Type B pancreatic cell (in vitro differentiated cells): Measurements from ENCODE around the gene BEND3. TPM values are rescaled to one million over a fixed set of nuclear protein-coding genes. Genes with fewer than 3 reads are reported as not detected.

Source experiments
- DNase-seq: peaks from one replicate; pipeline ENCODE4 v3.0.0; 2021; ENCODE audit warnings: mixed read lengths; ENCODE audit not compliant: unreplicated experiment; ENCODE audit errors: extremely low spot score
- H3K27ac Mint-ChIP-seq: 2 replicates; pipeline ENCODE4 v1.8.0; 2021; ENCODE audit warnings: mild to moderate bottlenecking, mixed read lengths
- H3K27me3 Mint-ChIP-seq: 2 replicates; pipeline ENCODE4 v1.8.0; 2021; ENCODE audit warnings: mixed read lengths
- H3K36me3 Mint-ChIP-seq: 2 replicates; pipeline ENCODE4 v1.8.0; 2021; ENCODE audit warnings: mixed read lengths
- H3K4me1 Mint-ChIP-seq: one replicate; pipeline ENCODE4 v1.8.0; 2021; ENCODE audit warnings: mixed read lengths; ENCODE audit not compliant: unreplicated experiment
- H3K4me3 Mint-ChIP-seq: 2 replicates; pipeline ENCODE4 v1.8.0; 2021; ENCODE audit warnings: mild to moderate bottlenecking, mixed read lengths
- H3K9me3 Mint-ChIP-seq: 2 replicates; pipeline ENCODE4 v1.8.0; 2021; ENCODE audit warnings: mixed read lengths
- total RNA-seq: library from RNA; stranded (reverse); gene quantifications from 2 replicates; pipeline ENCODE4 v1.2.1, GENCODE V29; 2021; ENCODE audit warnings: low replicate concordance
- TF ChIP-seq, protein P1 (sequence below): fragments of 200-600 bp; sonication (generic); conservative IDR thresholded peaks from 2 replicates; pipeline ENCODE4 v1.5.0; 2021; ENCODE audit warnings: antibody characterized with exemption, mild to moderate bottlenecking

The BEND3 gene
- total RNA-seq, 1 donor from 2014 or later: 14.4 TPM

DNA sequence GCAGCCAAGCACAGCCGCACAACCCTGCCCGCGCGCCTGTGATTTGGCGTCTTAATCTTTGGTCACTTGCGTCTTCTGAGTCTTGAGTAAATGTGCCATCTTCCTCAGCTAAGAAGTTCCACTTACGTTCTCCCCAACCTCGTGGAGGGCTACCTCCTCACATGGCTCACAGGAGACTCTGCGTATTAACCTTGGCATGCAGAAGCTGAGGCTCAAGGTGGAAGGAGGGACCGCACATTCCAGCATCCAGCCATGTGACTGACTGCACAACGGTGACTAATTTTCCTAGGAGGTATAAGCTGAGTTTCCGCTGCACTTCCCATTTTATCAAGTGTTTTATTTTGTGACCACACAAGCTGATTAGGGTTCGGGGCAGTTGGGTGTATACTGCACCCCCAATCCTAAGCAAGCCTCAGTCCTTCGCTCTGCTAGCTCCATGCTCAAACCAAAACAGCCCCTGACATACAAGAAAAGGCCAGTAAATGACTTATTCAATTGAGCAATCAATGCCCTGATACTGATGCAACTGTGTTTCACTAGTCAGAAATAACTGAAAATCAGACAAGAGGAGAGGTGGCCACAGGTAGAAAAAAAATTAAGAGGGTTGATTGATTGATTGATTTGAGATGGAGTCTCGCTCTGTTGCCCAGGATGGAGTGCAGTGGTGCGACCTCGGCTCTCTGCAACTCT, 7.0 kb downstream of the BEND3 start:
- H3K9me3 Mint-ChIP-seq: no peaks in the 10 kb centered on the region
- H3K4me3 Mint-ChIP-seq: no peak overlapping the region
- H3K36me3 Mint-ChIP-seq: peaks cover 3% of the 10 kb centered on the region
- TF ChIP-seq, protein P1, sequence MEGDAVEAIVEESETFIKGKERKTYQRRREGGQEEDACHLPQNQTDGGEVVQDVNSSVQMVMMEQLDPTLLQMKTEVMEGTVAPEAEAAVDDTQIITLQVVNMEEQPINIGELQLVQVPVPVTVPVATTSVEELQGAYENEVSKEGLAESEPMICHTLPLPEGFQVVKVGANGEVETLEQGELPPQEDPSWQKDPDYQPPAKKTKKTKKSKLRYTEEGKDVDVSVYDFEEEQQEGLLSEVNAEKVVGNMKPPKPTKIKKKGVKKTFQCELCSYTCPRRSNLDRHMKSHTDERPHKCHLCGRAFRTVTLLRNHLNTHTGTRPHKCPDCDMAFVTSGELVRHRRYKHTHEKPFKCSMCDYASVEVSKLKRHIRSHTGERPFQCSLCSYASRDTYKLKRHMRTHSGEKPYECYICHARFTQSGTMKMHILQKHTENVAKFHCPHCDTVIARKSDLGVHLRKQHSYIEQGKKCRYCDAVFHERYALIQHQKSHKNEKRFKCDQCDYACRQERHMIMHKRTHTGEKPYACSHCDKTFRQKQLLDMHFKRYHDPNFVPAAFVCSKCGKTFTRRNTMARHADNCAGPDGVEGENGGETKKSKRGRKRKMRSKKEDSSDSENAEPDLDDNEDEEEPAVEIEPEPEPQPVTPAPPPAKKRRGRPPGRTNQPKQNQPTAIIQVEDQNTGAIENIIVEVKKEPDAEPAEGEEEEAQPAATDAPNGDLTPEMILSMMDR: no peak
- peaks cover 8% of the 10 kb centered on the region for H3K4me1 Mint-ChIP-seq
- no peaks in the 10 kb centered on the region for H3K27me3 Mint-ChIP-seq
- H3K27ac Mint-ChIP-seq: no peak overlapping the region
- DNase-seq: no peak

DNA sequence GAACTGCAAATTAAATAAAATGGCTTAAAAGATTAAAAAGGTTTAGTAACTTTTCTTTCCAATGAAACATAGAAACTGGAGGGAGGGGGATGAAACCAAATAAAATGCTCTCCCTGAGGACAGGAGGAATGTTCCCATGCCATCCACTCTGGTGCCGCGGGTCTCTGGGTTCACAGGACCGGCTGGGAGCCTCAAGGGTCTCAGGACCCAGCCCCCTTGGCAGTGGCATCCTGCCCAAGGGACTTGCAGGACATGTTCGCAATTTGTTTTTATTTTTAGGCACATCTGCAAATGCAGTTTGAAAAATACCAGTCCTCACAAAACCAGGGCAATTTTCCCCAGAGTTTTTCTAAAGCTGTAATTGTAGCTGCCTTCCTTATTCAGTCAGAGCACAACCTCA, 7.5 kb downstream of the BEND3 start:
- H3K9me3 Mint-ChIP-seq: no peaks in the 10 kb centered on the region
- H3K4me3 Mint-ChIP-seq: no peak overlapping the region
- no peak for DNase-seq
- TF ChIP-seq, protein P1: no peak
- no peaks in the 10 kb centered on the region for H3K27me3 Mint-ChIP-seq
- peaks cover 3% of the 10 kb centered on the region for H3K36me3 Mint-ChIP-seq
- peaks cover 7% of the 10 kb centered on the region for H3K4me1 Mint-ChIP-seq
- H3K27ac Mint-ChIP-seq: no peak overlapping the region

DNA sequence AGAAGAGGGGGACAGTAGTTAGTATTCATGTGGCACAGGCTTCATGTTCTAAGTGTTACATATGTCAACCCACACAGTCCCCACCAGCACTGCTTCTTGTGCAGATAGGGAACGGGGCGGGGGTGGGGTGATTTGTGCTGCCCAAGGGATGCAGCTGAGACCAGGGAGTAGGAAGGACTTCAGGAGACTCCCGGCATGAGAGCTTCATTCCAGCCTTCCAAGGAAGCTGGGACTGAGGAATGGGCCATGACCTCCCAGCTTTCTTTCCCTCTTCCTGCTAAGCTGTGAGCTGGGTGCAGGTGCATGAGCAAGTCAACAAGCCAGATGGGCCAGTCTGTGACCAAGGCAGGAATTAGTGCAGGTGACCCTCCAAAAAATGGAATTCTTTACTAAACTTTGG, 9.2 kb downstream of the BEND3 start:
- no peak for DNase-seq
- TF ChIP-seq, protein P1: no peak
- H3K4me1 Mint-ChIP-seq: peaks cover 17% of the 10 kb centered on the region
- H3K36me3 Mint-ChIP-seq: no peaks in the 10 kb centered on the region
- H3K27ac Mint-ChIP-seq: no peak overlapping the region
- no peak overlapping the region for H3K4me3 Mint-ChIP-seq
- no peaks in the 10 kb centered on the region for H3K27me3 Mint-ChIP-seq
- no peaks in the 10 kb centered on the region for H3K9me3 Mint-ChIP-seq

DNA sequence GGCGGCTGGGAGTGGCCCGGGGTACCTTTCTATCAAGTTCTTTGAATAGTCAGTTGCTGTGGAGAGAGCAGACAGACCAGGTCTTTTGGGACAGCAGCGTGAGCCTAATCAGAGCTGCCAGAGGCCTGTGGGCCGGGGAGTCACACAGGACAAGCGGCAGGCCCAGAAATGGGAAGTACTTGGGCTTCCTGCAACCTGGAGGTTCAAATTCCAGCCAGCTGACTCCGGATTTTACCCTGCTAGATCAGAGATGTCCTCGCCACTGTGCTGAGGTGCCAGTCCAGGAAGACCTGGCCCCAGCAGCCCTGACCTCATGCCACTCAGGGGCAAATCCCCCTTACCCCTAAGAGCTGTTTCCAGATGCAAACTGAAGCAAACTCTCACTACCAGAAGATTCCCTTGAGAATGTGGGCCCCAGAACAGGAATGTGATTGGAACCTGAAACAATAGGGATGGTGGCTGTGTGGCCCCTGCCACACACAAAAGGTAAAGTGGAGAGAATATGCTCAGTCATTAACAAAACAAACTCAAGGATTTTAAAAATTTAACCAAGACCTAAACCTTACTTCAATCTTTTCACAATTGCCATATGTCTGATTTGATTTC, 9.7 kb downstream of the BEND3 start:
- no peak overlapping the region for H3K27ac Mint-ChIP-seq

DNA sequence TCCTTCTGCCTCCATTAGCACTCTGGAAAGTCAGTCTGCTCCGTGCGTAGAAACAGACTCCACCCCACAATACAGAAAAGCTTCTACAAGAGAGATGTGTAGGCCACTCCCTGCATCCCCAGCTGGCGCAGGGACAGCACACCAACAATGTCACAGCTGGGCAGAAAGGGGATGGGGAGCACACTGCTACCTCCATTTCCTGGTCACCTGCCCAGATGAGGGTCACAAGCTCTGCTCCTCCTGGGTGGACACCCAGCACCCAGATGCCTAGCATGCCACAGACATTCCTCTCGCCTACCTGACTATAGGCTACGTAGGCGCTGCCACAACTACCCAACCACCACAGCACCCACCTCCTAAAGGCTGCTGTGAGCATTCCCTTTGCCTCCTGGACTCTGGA, 12.2 kb downstream of the BEND3 start:
- no peaks in the 10 kb centered on the region for H3K27me3 Mint-ChIP-seq
- no peak overlapping the region for H3K4me3 Mint-ChIP-seq
- TF ChIP-seq, protein P1: no peak
- no peak for DNase-seq
- peaks cover 27% of the 10 kb centered on the region for H3K4me1 Mint-ChIP-seq
- H3K36me3 Mint-ChIP-seq: peaks cover 2% of the 10 kb centered on the region
- no peak overlapping the region for H3K27ac Mint-ChIP-seq
- no peaks in the 10 kb centered on the region for H3K9me3 Mint-ChIP-seq

More for the DNA sequence above, 9.7 kb downstream of the BEND3 start:
- no peaks in the 10 kb centered on the region for H3K36me3 Mint-ChIP-seq
- H3K4me3 Mint-ChIP-seq: no peak overlapping the region
- H3K9me3 Mint-ChIP-seq: no peaks in the 10 kb centered on the region
- H3K27me3 Mint-ChIP-seq: no peaks in the 10 kb centered on the region
- TF ChIP-seq, protein P1: no peak
- peaks cover 18% of the 10 kb centered on the region for H3K4me1 Mint-ChIP-seq
- no peak for DNase-seq
